ENCODE results near the gene BRAP. TPM values are rescaled to one million over a fixed set of nuclear protein-coding genes. Genes with fewer than 3 reads are reported as not detected.
"Not testable (repeated sequence)": the region's sequence is repeated elsewhere in the genome, so short reads cannot be mapped to it uniquely, and the experiment has no call there.

Gene BRAP, protein sequence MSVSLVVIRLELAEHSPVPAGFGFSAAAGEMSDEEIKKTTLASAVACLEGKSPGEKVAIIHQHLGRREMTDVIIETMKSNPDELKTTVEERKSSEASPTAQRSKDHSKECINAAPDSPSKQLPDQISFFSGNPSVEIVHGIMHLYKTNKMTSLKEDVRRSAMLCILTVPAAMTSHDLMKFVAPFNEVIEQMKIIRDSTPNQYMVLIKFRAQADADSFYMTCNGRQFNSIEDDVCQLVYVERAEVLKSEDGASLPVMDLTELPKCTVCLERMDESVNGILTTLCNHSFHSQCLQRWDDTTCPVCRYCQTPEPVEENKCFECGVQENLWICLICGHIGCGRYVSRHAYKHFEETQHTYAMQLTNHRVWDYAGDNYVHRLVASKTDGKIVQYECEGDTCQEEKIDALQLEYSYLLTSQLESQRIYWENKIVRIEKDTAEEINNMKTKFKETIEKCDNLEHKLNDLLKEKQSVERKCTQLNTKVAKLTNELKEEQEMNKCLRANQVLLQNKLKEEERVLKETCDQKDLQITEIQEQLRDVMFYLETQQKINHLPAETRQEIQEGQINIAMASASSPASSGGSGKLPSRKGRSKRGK
- total RNA-seq (2014; rRNA removed; shearing (Covaris generic); ENCODE audit: low replicate concordance) = 11.0 and 12.4 TPM in 2 replicates

DNA sequence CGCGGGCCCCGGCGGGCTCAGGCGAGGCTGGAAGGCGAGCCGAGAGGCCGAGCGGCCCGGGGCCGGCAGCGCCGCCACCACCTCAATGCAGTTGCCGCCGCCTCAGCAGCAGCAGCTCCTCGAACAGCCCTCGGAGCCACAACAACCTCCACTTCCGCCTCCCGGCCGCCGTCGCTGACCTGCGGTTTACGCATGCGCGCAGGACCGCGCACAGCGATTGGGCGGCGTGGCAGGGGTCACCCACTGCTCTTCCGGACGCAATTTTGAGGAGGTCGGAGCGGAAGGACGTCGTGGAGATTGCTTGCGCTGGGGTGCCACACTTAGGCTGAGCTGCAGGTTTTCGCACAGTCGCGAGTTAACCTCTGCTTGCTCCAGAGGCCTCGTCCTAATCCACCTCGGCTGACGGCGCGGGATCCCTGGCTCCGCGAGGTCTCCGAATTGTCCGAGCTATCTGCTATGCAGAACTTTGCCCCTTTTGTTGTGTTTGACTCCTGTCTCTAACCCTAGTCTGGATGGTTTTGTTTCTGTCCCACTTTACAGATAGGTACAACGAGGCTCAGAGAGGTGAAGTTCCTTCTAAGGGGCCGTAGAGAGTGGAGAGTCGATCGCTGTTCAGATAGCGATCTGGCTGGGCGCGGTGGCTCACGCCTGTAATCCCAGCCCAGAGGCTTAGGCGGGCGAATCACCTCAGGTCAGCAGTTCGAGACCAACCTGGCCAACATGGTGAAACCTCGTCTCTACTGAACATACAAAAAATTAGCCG is at the start of gene BRAP, which contains the start of gene ACAD10:
BRAP (minus strand) TSS at position 146 of the 763 bp plus-strand sequence. CDS start 164 bp downstream, outside the sequence.
ACAD10 (plus strand) TSS at position 243 of the 763 bp plus-strand sequence. CDS start 6,657 bp downstream, outside the sequence.
- H3K36me3 ChIP-seq = peaks cover 16% of the 10 kb centered on the region
- H3K9me3 ChIP-seq = no peaks in the 10 kb centered on the region
- H3K4me3 ChIP-seq = peak within 1 kb of the TSS; percentile 79
- no peaks in the 10 kb centered on the region for H3K27me3 ChIP-seq
- DNase-seq = peak; percentile 93

DNA sequence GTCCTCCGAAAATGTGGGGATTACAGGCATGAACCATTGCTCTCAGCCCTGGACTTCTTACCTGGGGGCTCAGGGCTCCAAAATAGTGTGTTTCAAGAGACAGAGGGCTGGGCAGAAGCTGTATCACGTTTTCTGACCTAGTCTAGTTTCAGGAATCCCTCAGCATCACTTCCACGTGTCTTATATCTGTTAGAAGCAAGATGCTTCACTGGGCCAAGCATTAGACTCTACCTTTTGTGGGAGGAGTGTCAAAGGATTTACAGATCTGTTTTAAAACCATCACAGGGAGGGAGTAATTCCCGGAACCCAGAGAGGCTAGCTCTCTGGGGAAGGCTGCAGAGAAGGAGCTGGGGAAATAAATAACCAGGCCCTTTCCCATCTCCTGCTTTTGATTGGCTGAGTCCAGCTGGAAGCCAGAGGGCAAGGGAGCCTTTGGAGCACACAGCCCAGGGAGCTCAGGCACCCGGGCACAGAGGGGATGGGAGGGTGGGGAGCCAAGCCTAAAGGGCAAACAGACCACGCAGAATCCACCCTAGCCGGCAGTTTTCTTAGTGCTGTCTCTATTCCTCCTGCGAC is 47.7 kb upstream of the BRAP start:
- H3K9me3 ChIP-seq = no peaks in the 10 kb centered on the region
- H3K4me3 ChIP-seq = no peak overlapping the region
- peaks cover 2% of the 10 kb centered on the region; the same call in 1 of the 2 replicates for H3K36me3 ChIP-seq
- no peaks in the 10 kb centered on the region for H3K27me3 ChIP-seq
- DNase-seq = no peak

DNA sequence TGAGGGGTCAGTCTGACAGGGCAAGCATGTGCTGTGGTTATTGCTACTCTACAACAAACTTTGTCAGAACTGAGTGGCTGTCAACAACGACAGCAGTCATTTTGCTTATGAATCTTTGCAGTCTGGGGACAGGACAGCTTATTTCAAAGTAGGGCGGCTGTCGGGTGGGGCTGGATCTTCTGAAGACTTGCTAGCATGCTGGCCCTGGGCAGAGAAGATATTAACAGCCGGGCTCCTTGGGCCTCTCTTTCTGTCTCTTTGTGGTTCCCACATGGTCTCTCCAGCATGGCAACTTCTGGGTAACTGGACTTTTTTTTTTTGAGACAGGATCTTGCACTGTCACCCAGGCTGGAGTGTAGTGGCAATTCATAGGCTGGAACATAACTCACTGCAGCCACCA is 47.0 kb upstream of the BRAP start:
- Histone ChIP-seq H3K9me3 (no peaks in the 10 kb centered on the region), H3K36me3 (no peaks in the 10 kb centered on the region; the same call in 1 of the 2 replicates), H3K27me3 (no peaks in the 10 kb centered on the region), H3K4me3 (no peak overlapping the region)
- no peak for DNase-seq

DNA sequence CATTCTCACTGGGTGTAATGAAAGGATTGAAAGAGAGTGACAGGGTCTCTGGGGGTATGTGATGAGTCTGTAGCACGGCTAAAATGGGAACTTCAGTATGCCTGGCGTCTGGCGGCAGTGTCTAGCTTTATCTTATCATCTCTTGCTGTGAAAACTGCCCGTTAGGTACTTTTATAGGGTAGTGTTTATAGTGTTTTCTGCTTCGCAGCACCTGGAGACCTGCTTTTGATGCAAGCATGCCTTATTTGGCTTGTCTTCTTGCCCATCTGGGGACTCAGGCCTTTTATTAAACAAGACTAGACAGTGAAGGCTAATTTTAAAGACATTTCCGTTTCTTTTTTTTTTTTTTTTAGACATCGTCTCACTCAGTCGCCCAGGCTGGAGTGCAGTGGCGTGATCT is 44.7 kb upstream of the BRAP start:
- Histone ChIP-seq H3K36me3 (no peaks in the 10 kb centered on the region; the same call in 1 of the 2 replicates), H3K27me3 (no peaks in the 10 kb centered on the region), H3K9me3 (no peaks in the 10 kb centered on the region), H3K4me3 (no peak overlapping the region)
- no peak for DNase-seq

DNA sequence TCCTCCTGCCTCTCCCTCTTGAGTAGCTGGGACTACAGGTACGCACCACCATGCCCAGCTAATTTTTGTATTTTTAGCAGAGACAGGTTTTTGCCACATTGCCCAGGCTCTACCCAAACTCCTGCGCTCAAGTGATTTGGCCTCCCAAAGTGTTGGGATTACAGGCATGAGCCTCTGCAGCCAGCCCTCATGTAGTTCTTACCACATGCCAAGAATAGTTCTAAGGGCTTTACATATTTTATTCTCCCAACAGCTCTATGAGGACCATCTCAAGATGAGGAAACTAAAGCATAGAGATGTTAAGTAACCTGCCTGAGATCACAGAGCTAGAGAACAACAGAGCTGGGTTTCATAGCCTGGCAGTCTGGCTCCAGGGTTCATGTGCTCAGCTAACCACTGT is 43.0 kb upstream of the BRAP start:
- no peak for DNase-seq
- Histone ChIP-seq H3K4me3 (no peak overlapping the region), H3K9me3 (no peaks in the 10 kb centered on the region), H3K27me3 (no peaks in the 10 kb centered on the region), H3K36me3 (no peaks in the 10 kb centered on the region; the same call in 1 of the 2 replicates)

DNA sequence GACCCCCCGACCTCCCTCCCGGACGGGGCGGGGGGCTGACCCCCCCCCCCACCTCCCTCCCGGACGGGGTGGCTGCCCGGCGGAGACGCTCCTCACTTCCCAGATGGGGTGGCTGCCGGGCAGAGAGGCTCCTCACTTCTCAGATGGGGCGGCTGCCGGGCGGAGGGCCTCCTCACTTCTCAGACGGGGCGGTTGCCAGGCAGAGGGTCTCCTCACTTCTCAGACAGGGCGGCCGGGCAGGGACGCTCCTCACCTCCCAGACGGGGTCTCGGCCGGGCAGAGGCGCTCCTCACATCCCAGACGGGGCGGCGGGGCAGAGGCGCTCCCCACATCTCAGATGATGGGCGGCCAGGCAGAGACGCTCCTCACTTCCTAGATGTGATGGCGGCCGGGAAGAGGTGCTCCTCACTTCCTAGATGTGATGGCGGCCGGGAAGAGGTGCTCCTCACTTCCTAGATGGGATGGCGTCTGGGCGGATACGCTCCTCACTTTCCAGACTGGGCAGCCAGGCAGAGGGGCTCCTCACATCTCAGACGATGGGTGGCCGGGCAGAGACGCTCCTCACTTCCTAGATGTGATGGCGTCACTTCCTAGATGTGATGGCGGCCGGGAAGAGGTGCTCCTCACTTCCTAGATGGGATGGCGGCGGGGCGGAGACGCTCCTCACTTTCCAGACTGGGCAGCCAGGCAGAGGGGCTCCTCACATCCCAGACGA is 38.0 kb upstream of the BRAP start:
- H3K27me3 ChIP-seq, H3K9me3 ChIP-seq, H3K4me3 ChIP-seq, DNase-seq, H3K36me3 ChIP-seq: not testable (repeated sequence)

DNA sequence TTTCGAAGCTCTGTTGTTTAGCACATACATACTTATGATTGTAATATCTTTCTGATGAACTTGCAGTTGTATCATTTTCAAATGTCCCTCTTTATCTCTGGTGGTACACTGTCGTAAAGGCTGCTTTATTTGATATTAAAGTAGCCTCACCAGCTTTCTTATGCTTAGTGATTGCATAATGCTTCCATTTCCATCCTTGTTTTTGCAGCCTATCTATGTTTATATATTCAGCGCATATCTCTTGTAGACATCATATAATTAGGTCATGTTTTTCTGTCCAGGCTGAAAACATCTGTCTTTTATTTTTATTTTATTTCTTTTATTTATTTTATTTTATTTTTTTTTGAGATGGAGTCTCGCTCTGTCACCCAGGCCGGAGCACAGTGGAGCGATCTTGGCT is 34.7 kb upstream of the BRAP start:
- Histone ChIP-seq H3K36me3 (peaks cover 13% of the 10 kb centered on the region), H3K9me3 (no peaks in the 10 kb centered on the region), H3K4me3 (no peak overlapping the region), H3K27me3 (no peaks in the 10 kb centered on the region)
- DNase-seq = no peak

DNA sequence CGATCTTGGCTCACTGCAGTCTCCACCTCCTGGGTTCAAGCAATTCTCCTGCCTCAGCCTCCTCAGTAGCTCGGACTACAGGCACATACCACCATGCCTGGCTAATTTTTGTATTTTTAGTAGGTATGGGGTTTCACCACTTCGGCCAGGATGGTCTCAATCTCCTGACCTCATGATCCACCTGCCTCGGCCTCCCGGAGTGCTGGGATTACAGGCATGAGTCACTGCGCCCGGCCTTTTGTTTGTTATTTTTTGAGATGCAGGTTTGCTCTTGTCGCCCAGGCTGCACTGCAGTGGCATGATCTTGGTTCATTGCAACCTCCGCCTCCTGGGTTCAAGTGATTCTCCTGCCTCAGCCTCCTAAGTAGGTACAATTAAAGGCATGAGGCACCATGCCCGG is 33.6 kb upstream of the BRAP start:
- not testable (repeated sequence) for H3K9me3 ChIP-seq, DNase-seq, H3K4me3 ChIP-seq, H3K27me3 ChIP-seq
- H3K36me3 ChIP-seq = peaks cover 13% of the 10 kb centered on the region

DNA sequence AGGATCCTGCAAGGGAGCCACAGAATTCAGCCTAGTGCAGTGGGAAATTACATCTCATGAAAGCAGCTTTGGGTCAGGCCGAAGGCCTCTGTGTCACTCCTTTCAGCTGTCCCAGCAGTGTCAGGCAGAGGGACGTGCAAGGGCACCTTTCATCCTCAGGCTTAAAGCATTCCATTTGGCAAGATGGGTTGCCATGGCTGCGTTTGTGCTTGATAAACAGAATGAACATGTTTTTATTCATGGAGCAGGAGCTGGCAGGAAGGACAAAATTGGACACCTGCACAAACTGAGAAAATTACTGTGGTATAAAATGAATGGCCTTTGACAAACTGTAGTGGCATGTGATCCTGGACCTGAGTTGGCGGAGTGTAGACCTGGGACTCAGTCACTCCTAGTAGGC is 29.5 kb upstream of the BRAP start:
- Histone ChIP-seq H3K4me3 (no peak overlapping the region), H3K27me3 (no peaks in the 10 kb centered on the region), H3K9me3 (no peaks in the 10 kb centered on the region), H3K36me3 (peaks cover 11% of the 10 kb centered on the region)
- no peak for DNase-seq

DNA sequence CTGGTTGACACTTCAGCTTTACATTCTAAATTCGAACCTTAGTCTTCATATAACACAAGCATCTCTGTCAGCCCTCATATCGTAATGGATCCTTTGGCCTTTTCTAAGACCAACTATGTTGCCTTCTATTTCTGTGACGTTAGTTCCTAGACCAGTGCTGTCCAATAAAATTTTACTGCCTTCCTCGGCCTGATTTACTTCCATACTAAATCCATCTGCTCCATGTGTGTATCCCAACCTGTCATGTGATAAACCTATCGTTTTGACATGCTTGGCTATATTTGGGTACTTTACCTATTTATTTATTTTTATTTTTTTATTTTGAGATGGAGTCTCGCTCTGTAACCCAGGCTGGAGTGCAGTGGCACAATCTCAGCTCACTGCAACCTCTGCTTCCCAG is 20.4 kb upstream of the BRAP start:
- Histone ChIP-seq H3K9me3 (no peaks in the 10 kb centered on the region), H3K27me3 (no peaks in the 10 kb centered on the region), H3K4me3 (no peak overlapping the region), H3K36me3 (peaks cover 22% of the 10 kb centered on the region)
- DNase-seq = no peak

DNA sequence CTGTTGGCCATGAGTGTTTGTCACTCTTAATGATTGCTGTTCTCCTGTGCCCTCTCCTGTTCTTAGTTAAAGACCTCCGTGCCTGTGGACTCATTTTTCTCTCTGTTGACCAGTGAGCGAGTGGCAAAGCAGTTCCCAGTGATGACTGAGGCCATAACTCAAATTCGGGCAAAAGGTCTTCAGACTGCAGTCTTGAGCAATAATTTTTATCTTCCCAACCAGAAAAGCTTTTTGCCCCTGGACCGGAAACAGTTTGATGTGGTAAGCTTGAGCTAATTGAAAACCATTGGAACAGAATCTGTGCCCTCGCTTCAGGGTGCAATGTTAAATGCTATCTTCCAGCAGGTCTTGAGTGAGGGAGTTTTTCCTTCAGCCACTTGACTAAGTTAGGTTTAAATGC is 19.9 kb upstream of the BRAP start:
- Histone ChIP-seq H3K4me3 (no peak overlapping the region), H3K36me3 (peaks cover 22% of the 10 kb centered on the region), H3K9me3 (no peaks in the 10 kb centered on the region), H3K27me3 (no peaks in the 10 kb centered on the region)
- no peak for DNase-seq

DNA sequence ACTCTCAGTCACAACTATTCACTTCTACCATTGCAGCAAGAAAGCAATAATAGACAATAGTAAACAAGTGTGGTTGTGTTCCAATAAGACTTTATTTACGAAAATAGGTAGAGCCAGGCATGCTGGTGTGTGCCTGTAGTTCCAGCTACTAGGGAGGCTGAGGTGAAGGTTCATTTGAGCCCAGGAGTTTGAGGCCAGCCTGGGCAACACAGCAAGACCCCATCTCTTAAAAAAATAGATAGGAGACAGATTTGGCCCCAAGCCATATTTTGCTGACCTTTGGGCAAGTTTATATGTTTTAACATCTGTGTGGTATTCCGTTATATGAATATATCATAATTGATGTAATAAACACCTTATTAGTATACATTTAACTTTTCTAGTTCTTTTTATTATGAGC is 14.2 kb upstream of the BRAP start:
- Histone ChIP-seq H3K4me3 (no peak overlapping the region), H3K27me3 (no peaks in the 10 kb centered on the region), H3K9me3 (no peaks in the 10 kb centered on the region), H3K36me3 (peaks cover 27% of the 10 kb centered on the region)
- DNase-seq = no peak

DNA sequence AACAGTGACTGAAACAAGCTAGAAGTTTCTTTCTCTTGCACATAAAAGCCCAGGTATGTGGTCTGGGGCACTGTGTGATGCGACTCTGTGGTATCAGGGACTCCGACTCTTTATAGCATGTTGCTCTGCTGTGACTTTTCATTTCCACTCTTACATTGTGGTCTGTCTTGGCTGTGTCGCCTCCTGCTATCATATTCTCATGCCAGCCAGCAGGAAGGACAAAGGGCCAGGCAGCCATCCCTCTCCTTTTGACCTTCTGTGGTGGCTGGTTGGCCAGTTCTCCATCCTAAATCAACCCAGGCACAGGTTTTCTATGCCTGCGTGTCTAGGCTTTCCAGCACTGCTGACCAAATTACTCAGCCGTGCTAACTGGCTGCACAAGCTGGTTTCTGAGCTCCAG is 8.1 kb upstream of the BRAP start:
- Histone ChIP-seq H3K9me3 (no peaks in the 10 kb centered on the region), H3K4me3 (no peak overlapping the region), H3K36me3 (peaks cover 14% of the 10 kb centered on the region), H3K27me3 (no peaks in the 10 kb centered on the region)
- DNase-seq = no peak

DNA sequence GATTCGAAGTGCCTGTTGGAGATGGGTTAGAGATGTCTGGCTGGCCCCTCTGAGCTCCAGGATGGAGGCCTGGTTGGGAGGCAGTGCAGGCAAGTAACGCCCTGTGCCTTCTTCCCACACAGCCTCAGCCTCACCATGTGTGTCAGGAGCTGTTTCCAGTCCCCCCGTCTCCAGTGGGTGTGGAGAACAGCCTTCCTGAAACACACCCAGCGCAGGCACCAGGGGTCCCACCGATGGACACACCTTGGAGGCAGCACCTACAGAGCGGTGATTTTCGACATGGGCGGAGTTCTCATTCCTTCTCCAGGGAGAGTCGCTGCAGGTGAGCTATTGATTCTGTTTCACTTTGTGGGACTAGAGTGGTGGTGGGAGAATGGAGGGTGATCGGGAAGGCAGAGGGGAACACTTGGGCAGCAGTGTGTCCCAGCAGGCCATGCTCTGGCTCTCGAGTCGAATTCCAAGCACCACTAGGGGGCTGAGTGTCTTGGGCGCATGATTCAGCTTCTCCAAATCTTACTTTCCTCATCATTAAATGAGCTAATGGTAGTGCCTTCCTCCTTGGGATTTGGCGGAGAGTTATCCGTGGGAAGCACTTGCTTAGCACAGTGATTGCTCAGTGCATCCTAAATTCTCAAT is 6.9 kb upstream of the BRAP start:
- DNase-seq = peak; percentile 25
- Histone ChIP-seq H3K36me3 (peaks cover 11% of the 10 kb centered on the region), H3K4me3 (no peak overlapping the region), H3K9me3 (no peaks in the 10 kb centered on the region), H3K27me3 (no peaks in the 10 kb centered on the region)

DNA sequence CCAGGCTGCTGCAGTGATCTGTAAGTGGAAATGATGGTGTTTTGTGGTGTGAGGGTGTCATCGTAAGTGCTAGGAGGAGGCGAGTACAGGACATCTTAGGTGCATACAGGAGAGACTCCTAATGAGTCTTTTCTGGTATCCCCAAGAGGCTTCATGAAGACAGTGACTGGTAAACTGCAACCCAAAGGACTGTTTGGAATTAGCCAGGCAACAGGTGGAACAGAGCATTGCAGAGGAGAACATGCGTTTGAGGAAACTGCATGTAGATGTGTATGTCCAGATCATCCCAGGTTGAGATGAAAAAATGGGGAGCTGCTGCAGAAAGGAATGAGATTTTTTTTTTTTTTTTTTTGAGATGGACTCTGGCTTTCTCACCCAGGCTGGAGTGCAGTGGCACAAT is 5.5 kb upstream of the BRAP start:
- H3K4me3 ChIP-seq = no peak overlapping the region

DNA sequence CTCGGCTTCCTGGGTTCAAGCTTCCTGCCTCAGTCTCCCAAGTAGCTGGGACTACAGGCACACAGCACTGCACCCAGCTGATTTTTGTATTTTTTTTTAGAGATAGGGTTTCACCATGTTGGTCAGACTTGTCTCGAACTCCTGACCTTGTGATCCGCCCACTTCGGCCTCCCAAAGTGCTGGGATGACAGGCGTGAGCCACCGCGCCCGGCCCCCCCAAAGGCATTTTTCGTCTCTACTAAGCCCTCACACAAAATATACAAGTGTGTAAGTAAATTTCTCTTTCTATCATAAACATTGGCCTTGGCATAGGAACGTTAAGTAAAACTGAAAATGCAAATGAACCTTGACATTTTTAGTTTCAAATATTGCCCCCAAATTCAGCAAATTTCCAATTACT is 2.2 kb upstream of the BRAP start:
- Histone ChIP-seq H3K27me3 (no peaks in the 10 kb centered on the region), H3K9me3 (no peaks in the 10 kb centered on the region), H3K36me3 (peaks cover 9% of the 10 kb centered on the region), H3K4me3 (no peak overlapping the region)
- DNase-seq = no peak

More for the DNA sequence above, 5.5 kb upstream of the BRAP start:
- no peak for DNase-seq
- Histone ChIP-seq H3K36me3 (peaks cover 12% of the 10 kb centered on the region), H3K27me3 (no peaks in the 10 kb centered on the region), H3K9me3 (no peaks in the 10 kb centered on the region)

All from MG63 (cell line).